GM12878 (cell line): ENCODE measurements around the gene ZFYVE21. TPM values are rescaled to one million over a fixed set of nuclear protein-coding genes. Genes with fewer than 3 reads are reported as not detected.

Source experiments
- FOXM1 ChIP-seq: IDR thresholded peaks from 2 replicates; pipeline ENCODE4 v1.6.1; 2012; ENCODE audit warnings: low read depth, mild to moderate bottlenecking, inconsistent platforms, low read length, moderate library complexity
- MEF2A ChIP-seq: IDR thresholded peaks from 2 replicates; pipeline ENCODE4 v1.6.1; 2011; ENCODE audit warnings: low read depth, mild to moderate bottlenecking, low read length, moderate library complexity; ENCODE audit not compliant: insufficient read depth
- NBN ChIP-seq: fragments of 450-650 bp; IDR thresholded peaks from 2 replicates; pipeline ENCODE4 v1.6.1; 2016
- SRF ChIP-seq, 2 experiments: IDR thresholded peaks; 2 replicates each; pipeline ENCODE4 v1.6.1; 2011; ENCODE audit warnings: low read depth in 2 of 2, low read length in 2 of 2, mild to moderate bottlenecking in 1 of 2, moderate library complexity in 1 of 2
- polyA plus RNA-seq, 11 experiments: library from polyadenylated mRNA; depleted of rRNA in 4 of 11; unstranded in 6 of 11; stranded (reverse) in 5 of 11; fragments of >200 nt; fragmentation: Nextera tagmentation in 4 of 11; fragmentation: Illumina TruSeq in 1 of 11; extraction: Ambion mirVana in 4 of 11; extraction: Trizol in 1 of 11; gene quantifications; 1 replicate in 1 of 11; 2 replicates in 10 of 11; pipeline versions ENCODE4 v1.2.1 to v1.2.3, GENCODE V29; 2011 to 2016; ENCODE audit warnings: inconsistent platforms in 2 of 11, missing spikeins in 2 of 11, low read depth in 1 of 11
- total RNA-seq, 4 experiments: library from RNA; depleted of rRNA in 3 of 4; stranded (reverse); fragments of >200 nt in 3 of 4; fragmentation: Illumina TruSeq in 1 of 4; extraction: Trizol in 1 of 4; gene quantifications; 2 replicates each; pipeline versions ENCODE4 v1.2.1 to v1.2.3, GENCODE V29; 2013 to 2021
- TF ChIP-seq, protein P1 (sequence below): IDR thresholded peaks from 2 replicates; pipeline ENCODE4 v1.6.1; 2012; ENCODE audit warnings: improper control_type of control experiment, low read depth, low read length; ENCODE audit not compliant: insufficient replicate concordance
- TF ChIP-seq, protein P2 (sequence below): fragments of 450-650 bp; formaldehyde crosslinking; IDR thresholded peaks from 2 replicates; pipeline ENCODE4 v1.4.0; 2022; ENCODE audit warnings: mild to moderate bottlenecking, moderate library complexity
- TF ChIP-seq, protein P3 (sequence below): fragments of 450-650 bp; IDR thresholded peaks from 2 replicates; pipeline ENCODE4 v1.6.1; 2018; ENCODE audit warnings: mild to moderate bottlenecking, low read depth, moderate library complexity; ENCODE audit not compliant: partially characterized antibody
- TF ChIP-seq, protein P4 (sequence below): fragments of 450-650 bp; IDR thresholded peaks from 2 replicates; pipeline ENCODE4 v1.6.1; 2016; ENCODE audit warnings: mild to moderate bottlenecking, moderate library complexity, borderline replicate concordance

The ZFYVE21 gene
- total and polyA plus RNA-seq, 10 of the 15 experiments (the other 5 are each of a cell fraction or from before 2014, with no cell fraction given): 0.79 to 21.7 (median 13.8) TPM

DNA sequence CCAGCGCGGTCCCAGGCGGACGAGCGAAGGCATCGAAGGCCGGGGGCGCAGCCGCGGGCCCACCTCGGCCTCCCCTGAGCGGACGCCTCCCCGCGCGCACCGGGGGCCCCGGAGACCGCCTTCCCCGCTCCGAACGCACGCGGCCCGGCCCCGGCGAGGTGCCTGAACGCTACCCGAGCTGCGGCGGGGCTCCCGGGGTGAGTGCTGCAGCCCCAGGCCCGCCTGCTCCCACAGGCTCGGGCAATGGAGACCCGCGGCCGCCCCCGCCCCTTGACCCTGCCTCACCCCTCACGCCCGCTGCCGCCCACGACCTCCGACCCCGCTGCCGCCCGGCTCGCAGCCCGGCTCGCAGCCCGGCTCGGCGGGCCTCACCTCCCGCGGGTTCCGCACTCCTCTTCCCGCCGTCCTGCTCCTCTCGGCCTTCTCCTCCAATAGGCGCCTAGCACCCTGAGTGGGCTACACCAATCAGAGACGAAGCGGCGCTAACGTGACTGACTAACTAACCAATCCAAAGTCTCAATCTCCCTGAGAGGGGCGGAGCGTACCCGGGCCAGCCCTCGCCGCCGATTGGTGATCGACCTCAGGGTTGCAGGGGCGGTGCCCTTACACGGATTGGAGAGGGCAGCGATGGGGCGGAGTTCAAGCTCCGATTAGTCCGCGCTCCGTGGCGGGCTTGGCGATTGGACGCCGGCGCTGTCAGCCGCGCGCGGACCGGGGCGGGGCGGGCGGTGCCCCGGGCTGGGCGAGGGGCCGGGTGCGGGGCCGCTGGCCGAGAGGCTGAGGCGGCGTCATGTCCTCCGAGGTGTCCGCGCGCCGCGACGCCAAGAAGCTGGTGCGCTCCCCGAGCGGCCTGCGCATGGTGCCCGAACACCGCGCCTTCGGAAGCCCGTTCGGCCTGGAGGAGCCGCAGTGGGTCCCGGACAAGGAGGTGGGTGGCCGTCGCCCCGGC is at the start of gene ZFYVE21, which contains the start of gene XRCC3 (continued):
- TF ChIP-seq, protein P1, sequence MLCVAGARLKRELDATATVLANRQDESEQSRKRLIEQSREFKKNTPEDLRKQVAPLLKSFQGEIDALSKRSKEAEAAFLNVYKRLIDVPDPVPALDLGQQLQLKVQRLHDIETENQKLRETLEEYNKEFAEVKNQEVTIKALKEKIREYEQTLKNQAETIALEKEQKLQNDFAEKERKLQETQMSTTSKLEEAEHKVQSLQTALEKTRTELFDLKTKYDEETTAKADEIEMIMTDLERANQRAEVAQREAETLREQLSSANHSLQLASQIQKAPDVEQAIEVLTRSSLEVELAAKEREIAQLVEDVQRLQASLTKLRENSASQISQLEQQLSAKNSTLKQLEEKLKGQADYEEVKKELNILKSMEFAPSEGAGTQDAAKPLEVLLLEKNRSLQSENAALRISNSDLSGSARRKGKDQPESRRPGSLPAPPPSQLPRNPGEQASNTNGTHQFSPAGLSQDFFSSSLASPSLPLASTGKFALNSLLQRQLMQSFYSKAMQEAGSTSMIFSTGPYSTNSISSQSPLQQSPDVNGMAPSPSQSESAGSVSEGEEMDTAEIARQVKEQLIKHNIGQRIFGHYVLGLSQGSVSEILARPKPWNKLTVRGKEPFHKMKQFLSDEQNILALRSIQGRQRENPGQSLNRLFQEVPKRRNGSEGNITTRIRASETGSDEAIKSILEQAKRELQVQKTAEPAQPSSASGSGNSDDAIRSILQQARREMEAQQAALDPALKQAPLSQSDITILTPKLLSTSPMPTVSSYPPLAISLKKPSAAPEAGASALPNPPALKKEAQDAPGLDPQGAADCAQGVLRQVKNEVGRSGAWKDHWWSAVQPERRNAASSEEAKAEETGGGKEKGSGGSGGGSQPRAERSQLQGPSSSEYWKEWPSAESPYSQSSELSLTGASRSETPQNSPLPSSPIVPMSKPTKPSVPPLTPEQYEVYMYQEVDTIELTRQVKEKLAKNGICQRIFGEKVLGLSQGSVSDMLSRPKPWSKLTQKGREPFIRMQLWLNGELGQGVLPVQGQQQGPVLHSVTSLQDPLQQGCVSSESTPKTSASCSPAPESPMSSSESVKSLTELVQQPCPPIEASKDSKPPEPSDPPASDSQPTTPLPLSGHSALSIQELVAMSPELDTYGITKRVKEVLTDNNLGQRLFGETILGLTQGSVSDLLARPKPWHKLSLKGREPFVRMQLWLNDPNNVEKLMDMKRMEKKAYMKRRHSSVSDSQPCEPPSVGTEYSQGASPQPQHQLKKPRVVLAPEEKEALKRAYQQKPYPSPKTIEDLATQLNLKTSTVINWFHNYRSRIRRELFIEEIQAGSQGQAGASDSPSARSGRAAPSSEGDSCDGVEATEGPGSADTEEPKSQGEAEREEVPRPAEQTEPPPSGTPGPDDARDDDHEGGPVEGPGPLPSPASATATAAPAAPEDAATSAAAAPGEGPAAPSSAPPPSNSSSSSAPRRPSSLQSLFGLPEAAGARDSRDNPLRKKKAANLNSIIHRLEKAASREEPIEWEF: no peak
- TF ChIP-seq SRF (IDR thresholded peaks at IDR 0.05; ENCODE audit: low read depth in 2 of 2, low read length in 2 of 2): no peak; a peak in 1 of 4 replicates
- TF ChIP-seq NBN: no peak
- TF ChIP-seq, protein P2, sequence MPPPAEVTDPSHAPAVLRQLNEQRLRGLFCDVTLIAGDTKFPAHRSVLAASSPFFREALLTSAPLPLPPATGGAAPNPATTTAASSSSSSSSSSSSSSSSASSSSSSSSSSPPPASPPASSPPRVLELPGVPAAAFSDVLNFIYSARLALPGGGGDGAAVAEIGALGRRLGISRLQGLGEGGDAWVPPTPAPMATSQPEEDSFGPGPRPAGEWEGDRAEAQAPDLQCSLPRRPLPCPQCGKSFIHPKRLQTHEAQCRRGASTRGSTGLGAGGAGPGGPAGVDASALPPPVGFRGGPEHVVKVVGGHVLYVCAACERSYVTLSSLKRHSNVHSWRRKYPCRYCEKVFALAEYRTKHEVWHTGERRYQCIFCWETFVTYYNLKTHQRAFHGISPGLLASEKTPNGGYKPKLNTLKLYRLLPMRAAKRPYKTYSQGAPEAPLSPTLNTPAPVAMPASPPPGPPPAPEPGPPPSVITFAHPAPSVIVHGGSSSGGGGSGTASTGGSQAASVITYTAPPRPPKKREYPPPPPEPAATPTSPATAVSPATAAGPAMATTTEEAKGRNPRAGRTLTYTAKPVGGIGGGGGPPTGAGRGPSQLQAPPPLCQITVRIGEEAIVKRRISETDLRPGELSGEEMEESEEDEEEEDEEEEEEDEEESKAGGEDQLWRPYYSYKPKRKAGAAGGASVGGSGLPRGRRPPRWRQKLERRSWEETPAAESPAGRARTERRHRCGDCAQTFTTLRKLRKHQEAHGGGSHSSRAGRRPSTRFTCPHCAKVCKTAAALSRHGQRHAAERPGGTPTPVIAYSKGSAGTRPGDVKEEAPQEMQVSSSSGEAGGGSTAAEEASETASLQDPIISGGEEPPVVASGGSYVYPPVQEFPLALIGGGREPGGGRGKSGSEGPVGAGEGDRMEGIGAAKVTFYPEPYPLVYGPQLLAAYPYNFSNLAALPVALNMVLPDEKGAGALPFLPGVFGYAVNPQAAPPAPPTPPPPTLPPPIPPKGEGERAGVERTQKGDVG (CRISPR knock-in tag): no peak
- TF ChIP-seq, protein P3, sequence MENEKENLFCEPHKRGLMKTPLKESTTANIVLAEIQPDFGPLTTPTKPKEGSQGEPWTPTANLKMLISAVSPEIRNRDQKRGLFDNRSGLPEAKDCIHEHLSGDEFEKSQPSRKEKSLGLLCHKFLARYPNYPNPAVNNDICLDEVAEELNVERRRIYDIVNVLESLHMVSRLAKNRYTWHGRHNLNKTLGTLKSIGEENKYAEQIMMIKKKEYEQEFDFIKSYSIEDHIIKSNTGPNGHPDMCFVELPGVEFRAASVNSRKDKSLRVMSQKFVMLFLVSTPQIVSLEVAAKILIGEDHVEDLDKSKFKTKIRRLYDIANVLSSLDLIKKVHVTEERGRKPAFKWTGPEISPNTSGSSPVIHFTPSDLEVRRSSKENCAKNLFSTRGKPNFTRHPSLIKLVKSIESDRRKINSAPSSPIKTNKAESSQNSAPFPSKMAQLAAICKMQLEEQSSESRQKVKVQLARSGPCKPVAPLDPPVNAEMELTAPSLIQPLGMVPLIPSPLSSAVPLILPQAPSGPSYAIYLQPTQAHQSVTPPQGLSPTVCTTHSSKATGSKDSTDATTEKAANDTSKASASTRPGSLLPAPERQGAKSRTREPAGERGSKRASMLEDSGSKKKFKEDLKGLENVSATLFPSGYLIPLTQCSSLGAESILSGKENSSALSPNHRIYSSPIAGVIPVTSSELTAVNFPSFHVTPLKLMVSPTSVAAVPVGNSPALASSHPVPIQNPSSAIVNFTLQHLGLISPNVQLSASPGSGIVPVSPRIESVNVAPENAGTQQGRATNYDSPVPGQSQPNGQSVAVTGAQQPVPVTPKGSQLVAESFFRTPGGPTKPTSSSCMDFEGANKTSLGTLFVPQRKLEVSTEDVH: peak; percentile 84
- TF ChIP-seq FOXM1: no peak
- TF ChIP-seq, protein P4, sequence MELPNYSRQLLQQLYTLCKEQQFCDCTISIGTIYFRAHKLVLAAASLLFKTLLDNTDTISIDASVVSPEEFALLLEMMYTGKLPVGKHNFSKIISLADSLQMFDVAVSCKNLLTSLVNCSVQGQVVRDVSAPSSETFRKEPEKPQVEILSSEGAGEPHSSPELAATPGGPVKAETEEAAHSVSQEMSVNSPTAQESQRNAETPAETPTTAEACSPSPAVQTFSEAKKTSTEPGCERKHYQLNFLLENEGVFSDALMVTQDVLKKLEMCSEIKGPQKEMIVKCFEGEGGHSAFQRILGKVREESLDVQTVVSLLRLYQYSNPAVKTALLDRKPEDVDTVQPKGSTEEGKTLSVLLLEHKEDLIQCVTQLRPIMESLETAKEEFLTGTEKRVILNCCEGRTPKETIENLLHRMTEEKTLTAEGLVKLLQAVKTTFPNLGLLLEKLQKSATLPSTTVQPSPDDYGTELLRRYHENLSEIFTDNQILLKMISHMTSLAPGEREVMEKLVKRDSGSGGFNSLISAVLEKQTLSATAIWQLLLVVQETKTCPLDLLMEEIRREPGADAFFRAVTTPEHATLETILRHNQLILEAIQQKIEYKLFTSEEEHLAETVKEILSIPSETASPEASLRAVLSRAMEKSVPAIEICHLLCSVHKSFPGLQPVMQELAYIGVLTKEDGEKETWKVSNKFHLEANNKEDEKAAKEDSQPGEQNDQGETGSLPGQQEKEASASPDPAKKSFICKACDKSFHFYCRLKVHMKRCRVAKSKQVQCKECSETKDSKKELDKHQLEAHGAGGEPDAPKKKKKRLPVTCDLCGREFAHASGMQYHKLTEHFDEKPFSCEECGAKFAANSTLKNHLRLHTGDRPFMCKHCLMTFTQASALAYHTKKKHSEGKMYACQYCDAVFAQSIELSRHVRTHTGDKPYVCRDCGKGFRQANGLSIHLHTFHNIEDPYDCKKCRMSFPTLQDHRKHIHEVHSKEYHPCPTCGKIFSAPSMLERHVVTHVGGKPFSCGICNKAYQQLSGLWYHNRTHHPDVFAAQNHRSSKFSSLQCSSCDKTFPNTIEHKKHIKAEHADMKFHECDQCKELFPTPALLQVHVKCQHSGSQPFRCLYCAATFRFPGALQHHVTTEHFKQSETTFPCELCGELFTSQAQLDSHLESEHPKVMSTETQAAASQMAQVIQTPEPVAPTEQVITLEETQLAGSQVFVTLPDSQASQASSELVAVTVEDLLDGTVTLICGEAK: no peak
- TF ChIP-seq MEF2A: no peak
